BE2C (cell line): ENCODE results near the gene RPS4Y2. TPM values are rescaled to one million over a fixed set of nuclear protein-coding genes. Genes with fewer than 3 reads are reported as not detected.

ENCODE experiments used
- DNase-seq: peaks from one replicate; pipeline ENCODE4 v3.0.0-alpha.2; 2020
- H3K27me3 ChIP-seq: fragments of 250-450 bp; sonication (Bioruptor Pico); 2 replicates; pipeline ENCODE4 v1.5.1; 2020; ENCODE audit warnings: mild to moderate bottlenecking
- H3K36me3 ChIP-seq: fragments of 250-450 bp; sonication (Bioruptor Pico); 2 replicates; pipeline ENCODE4 v1.5.1; 2020; ENCODE audit warnings: mild to moderate bottlenecking
- H3K4me1 ChIP-seq: fragments of 250-450 bp; sonication (Bioruptor Pico); 2 replicates; pipeline ENCODE4 v1.5.1; 2020
- H3K4me3 ChIP-seq: 2 replicates; pipeline ENCODE4 v1.5.1; 2011; ENCODE audit warnings: low read depth, low read length
- H3K9me3 ChIP-seq: fragments of 250-450 bp; sonication (Bioruptor Pico); 2 replicates; pipeline ENCODE4 v1.5.1; 2020
- CTCF ChIP-seq: IDR thresholded peaks from 2 replicates; pipeline ENCODE4 v1.5.1; 2012; ENCODE audit warnings: mild to moderate bottlenecking, low read depth, low read length
- polyA plus RNA-seq: library from polyadenylated mRNA; unstranded; fragments of >200 nt; gene quantifications from one replicate; pipeline ENCODE4 v1.2.1, GENCODE V29; 2012; ENCODE audit warnings: low read depth, missing spikeins; ENCODE audit not compliant: insufficient read length, insufficient read depth

The RPS4Y2 gene
- polyA plus RNA-seq, result not detected

- DNase-seq, result no peak
- no peaks in the 10 kb centered on the region for H3K9me3 ChIP-seq
- TF ChIP-seq CTCF, result no peak
- no peaks in the 10 kb centered on the region for H3K27me3 ChIP-seq
- no peaks in the 10 kb centered on the region for H3K36me3 ChIP-seq
- H3K4me3 ChIP-seq, result no peak within 1 kb of the TSS
- H3K4me1 ChIP-seq, result no peaks in the 10 kb centered on the region
These were observed at the start of gene RPS4Y2 for GRCh38 chrY:20755808-20756207. Gene RPS4Y2, plus strand, starts transcription at chrY:20756108. Its CDS starts 56 bp downstream, at chrY:20756164.

- Histone ChIP-seq H3K4me1 (no peaks in the 10 kb centered on the region), H3K9me3 (no peaks in the 10 kb centered on the region), H3K27me3 (no peaks in the 10 kb centered on the region), H3K36me3 (no peaks in the 10 kb centered on the region), H3K4me3 (no peak overlapping the region)
- no peak for TF ChIP-seq CTCF
- no peak for DNase-seq
These were observed 41.5 kb upstream of the RPS4Y2 start for GRCh38 chrY:20714391-20714790.

GRCh38 chrY:20726184-20726907 lies 29.6 kb upstream of the RPS4Y2 start:
- Histone ChIP-seq H3K4me3 (no peak overlapping the region), H3K9me3 (no peaks in the 10 kb centered on the region), H3K36me3 (no peaks in the 10 kb centered on the region), H3K27me3 (no peaks in the 10 kb centered on the region), H3K4me1 (no peaks in the 10 kb centered on the region)
- DNase-seq, result no peak
- TF ChIP-seq CTCF, result no peak

- DNase-seq, result no peak
- H3K4me1 ChIP-seq, result no peaks in the 10 kb centered on the region
- H3K36me3 ChIP-seq, result no peaks in the 10 kb centered on the region
- H3K4me3 ChIP-seq, result no peak overlapping the region
- H3K27me3 ChIP-seq, result no peaks in the 10 kb centered on the region
- no peak for TF ChIP-seq CTCF
- no peaks in the 10 kb centered on the region for H3K9me3 ChIP-seq
These were observed 20.7 kb upstream of the RPS4Y2 start for GRCh38 chrY:20735200-20735599.

- Histone ChIP-seq H3K4me1 (no peaks in the 10 kb centered on the region), H3K9me3 (no peaks in the 10 kb centered on the region), H3K36me3 (no peaks in the 10 kb centered on the region), H3K27me3 (no peaks in the 10 kb centered on the region), H3K4me3 (no peak overlapping the region)
- no peak for DNase-seq
- no peak for TF ChIP-seq CTCF
These were observed 16.1 kb upstream of the RPS4Y2 start for GRCh38 chrY:20739806-20740205.

GRCh38 chrY:20740609-20741008 lies 15.3 kb upstream of the RPS4Y2 start:
- no peak for TF ChIP-seq CTCF
- Histone ChIP-seq H3K4me1 (no peaks in the 10 kb centered on the region), H3K4me3 (no peak overlapping the region), H3K9me3 (no peaks in the 10 kb centered on the region), H3K36me3 (no peaks in the 10 kb centered on the region), H3K27me3 (no peaks in the 10 kb centered on the region)
- no peak for DNase-seq
